Stimulated activated naive B cell treated with anti-CD40 and anti-IgM and Interleukin-4, amounts not matched to agents 10 μg/mL and 1 μg/mL and 100 μg/mL, for 72 hours (primary cell): ENCODE data around the gene CST5.

ENCODE experiments used
- ATAC-seq, 2 donors: fragments of 150-1000 bp; cut with Tn5 transposase; replicated peaks; 2 replicates each; pipeline ENCODE4 v1.10.0; 2021; ENCODE audit warnings: moderate library complexity in 1 of 2
- DNase-seq: peaks from one replicate; pipeline ENCODE4 v3.0.0; 2021
- H3K27ac Mint-ChIP-seq: one replicate; pipeline ENCODE4 v1.8.0; 2022; ENCODE audit warnings: mild to moderate bottlenecking, mixed read lengths
- H3K27me3 Mint-ChIP-seq, 2 donors: one replicate each; pipeline ENCODE4 v1.8.0; 2022; ENCODE audit warnings: mixed read lengths in 2 of 2
- H3K36me3 Mint-ChIP-seq, 2 donors: one replicate each; pipeline ENCODE4 v1.8.0; 2022; ENCODE audit warnings: mixed read lengths in 2 of 2, mild to moderate bottlenecking in 1 of 2
- H3K4me1 Mint-ChIP-seq, 2 donors: one replicate each; pipeline ENCODE4 v1.8.0; 2022; ENCODE audit warnings: mixed read lengths in 2 of 2, mild to moderate bottlenecking in 1 of 2
- H3K4me3 Mint-ChIP-seq, 2 donors: one replicate each; pipeline ENCODE4 v1.8.0; 2022; ENCODE audit warnings: mild to moderate bottlenecking in 2 of 2, mixed read lengths in 2 of 2, moderate library complexity in 1 of 2
- H3K9me3 Mint-ChIP-seq, 2 donors: one replicate each; pipeline ENCODE4 v1.8.0; 2022; ENCODE audit warnings: mixed read lengths in 2 of 2, mild to moderate bottlenecking in 1 of 2

Gene CST5, protein sequence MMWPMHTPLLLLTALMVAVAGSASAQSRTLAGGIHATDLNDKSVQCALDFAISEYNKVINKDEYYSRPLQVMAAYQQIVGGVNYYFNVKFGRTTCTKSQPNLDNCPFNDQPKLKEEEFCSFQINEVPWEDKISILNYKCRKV

DNA sequence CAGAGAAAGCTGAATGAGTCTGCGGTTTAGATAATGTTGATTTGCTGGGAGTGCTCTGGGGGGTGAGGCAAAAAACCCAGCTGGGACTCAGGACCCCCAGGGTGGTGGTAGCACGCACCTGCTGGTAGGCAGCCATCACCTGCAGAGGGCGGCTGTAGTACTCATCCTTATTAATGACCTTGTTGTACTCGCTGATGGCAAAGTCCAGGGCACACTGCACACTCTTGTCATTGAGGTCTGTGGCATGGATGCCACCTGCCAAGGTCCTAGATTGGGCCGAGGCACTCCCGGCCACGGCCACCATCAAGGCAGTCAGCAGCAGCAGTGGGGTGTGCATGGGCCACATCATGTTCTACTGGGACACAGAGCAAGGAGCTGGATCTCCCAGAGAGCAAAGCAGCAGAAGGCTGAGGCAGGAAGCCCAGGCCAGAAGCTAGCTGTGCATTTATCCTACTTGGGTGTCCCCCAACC, at the start of gene CST5:
TSS of gene CST5 (minus strand) at position 421 of the 471 bp plus-strand sequence. CDS start at position 349, 72 bp downstream.
- no peaks in the 10 kb centered on the region for H3K36me3 Mint-ChIP-seq
- no peak within 1 kb of the TSS for H3K27ac Mint-ChIP-seq

DNA sequence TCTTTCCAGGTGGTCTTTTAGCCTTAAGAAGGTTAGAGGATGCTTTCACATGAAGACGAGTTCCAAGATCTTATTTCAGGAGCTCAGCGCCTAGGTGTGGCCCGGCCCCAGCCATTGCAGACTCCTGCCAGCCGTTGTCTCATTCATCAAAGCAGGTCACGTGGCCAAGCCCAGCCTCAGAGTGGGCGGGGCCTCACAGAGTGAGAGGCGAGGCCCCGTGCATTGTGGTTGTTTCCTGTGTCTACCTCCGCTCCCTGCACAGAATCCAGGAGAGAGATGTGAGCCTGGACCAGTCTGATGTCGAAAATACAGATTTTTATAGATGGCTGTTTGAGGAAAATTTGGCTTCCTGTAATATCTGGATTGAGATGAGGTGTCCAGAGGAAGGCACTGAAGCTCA, 49.2 kb upstream of the CST5 start:
- ATAC-seq (no peak), DNase-seq (no peak)
- no peaks in the 10 kb centered on the region for H3K4me1 Mint-ChIP-seq

More for the DNA sequence above, at the start of gene CST5:
- no peak within 1 kb of the TSS for H3K4me3 Mint-ChIP-seq
- peaks cover 4 to 7% of the 10 kb centered on the region in 2 donors for H3K4me1 Mint-ChIP-seq
- no peak for ATAC-seq
- H3K9me3 Mint-ChIP-seq = no peaks in the 10 kb centered on the region
- no peaks in the 10 kb centered on the region for H3K27me3 Mint-ChIP-seq
- no peak for DNase-seq

DNA sequence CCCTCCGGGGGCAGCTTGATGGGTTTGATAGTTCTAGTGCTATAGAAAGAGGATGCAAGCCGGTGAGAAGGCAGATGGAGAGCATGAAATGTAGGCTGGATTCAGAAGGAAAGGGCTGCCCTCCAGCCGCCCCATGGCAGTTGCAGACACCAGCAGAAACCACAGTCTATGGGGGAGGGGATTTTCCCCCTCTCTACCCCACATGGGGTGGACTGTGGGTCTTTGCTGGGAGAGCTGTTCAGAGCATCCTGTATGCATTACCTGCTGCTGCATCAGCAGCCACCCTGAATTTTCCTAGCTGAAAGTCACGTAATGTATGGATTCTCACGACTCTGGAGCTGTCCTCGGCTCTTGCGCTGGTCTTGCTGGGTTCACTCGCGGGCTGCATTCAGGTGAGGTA, 48.8 kb upstream of the CST5 start:
- no peaks in the 10 kb centered on the region for H3K36me3 Mint-ChIP-seq

More for the DNA sequence above, 49.2 kb upstream of the CST5 start:
- no peak overlapping the region for H3K27ac Mint-ChIP-seq
- H3K27me3 Mint-ChIP-seq = peaks cover 10% of the 10 kb centered on the region in 2 donors
- peaks cover 3 to 7% of the 10 kb centered on the region in 2 donors for H3K9me3 Mint-ChIP-seq
- H3K4me3 Mint-ChIP-seq = no peak overlapping the region
- no peaks in the 10 kb centered on the region for H3K36me3 Mint-ChIP-seq

DNA sequence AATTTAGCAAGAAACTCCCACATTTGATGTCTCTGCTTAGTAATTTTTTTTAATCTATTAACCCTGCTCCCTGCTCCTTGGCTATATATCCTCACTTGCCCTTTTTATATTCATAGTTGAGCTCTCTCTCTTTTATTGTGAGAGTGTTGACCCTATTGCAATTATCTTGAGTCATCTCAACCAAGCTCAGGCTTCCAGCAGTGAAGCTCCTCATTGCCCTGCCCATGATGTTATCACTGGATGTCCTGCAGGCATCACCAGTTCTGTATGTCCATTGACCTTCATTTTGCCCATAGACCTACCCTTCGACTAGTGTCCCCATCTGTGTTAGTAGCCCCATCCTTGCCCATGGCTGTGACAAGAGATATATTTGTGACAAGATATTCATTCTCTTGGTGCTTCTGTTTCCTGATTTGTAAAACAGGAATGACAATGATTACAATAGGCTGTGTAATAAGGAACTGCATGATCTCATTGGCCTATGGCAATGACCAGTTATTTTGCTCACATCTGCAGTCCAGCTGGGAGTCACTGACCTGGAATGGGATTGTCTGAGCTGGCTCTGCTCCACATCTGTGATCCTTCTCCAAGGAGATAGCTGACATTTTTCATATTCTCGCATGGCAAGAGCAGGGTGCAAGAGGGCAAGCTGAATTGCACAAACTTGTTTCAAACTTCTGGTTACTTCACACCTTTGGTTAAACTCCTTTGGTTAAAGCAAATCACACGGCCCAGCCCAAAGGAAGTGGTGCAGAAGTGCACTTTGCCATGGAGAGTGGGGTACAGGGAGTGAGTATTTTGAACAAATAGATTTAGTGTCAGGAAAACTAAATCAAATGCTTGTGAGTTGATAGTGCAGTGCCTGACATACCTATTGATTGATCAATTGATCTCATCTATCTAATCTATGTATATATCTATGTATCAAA, 47.7 kb upstream of the CST5 start:
- no peak overlapping the region for H3K4me3 Mint-ChIP-seq
- ATAC-seq (no peak), DNase-seq (no peak)
- no peak overlapping the region for H3K27ac Mint-ChIP-seq
- peaks cover 10 to 14% of the 10 kb centered on the region in 2 donors for H3K27me3 Mint-ChIP-seq
- H3K9me3 Mint-ChIP-seq = peaks cover 3 to 7% of the 10 kb centered on the region in 2 donors
- H3K4me1 Mint-ChIP-seq = no peaks in the 10 kb centered on the region
- H3K36me3 Mint-ChIP-seq = no peaks in the 10 kb centered on the region

More for the DNA sequence above, 48.8 kb upstream of the CST5 start:
- Mint-ChIP-seq H3K9me3 (peaks cover 3 to 7% of the 10 kb centered on the region in 2 donors), H3K27me3 (peaks cover 10% of the 10 kb centered on the region in 2 donors), H3K27ac (no peak overlapping the region), H3K4me1 (no peaks in the 10 kb centered on the region), H3K4me3 (no peak overlapping the region)
- no peak for ATAC-seq
- no peak for DNase-seq

DNA sequence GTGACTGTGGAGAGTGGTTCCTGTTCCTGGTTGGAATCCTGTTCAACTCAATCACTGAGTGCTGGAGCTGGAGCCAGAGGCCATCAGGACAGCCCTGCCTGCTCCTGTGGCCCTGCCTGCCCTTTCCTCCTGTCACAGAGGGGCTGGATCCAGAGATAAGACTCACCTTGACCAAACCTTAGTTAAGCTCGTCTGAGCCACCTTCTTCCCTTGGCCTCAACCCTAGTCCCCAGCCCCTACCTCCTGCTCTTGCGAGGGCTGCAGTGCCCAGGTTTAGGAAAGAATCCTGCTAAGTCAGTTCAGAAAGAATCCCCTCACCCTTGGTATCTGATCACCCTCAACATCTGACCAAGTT, 47.0 kb upstream of the CST5 start:
- Mint-ChIP-seq H3K27me3 (peaks cover 10 to 14% of the 10 kb centered on the region in 2 donors), H3K4me1 (no peaks in the 10 kb centered on the region), H3K27ac (no peak overlapping the region), H3K36me3 (no peaks in the 10 kb centered on the region), H3K4me3 (no peak overlapping the region), H3K9me3 (peaks cover 3 to 7% of the 10 kb centered on the region in 2 donors)
- ATAC-seq (no peak), DNase-seq (no peak)

DNA sequence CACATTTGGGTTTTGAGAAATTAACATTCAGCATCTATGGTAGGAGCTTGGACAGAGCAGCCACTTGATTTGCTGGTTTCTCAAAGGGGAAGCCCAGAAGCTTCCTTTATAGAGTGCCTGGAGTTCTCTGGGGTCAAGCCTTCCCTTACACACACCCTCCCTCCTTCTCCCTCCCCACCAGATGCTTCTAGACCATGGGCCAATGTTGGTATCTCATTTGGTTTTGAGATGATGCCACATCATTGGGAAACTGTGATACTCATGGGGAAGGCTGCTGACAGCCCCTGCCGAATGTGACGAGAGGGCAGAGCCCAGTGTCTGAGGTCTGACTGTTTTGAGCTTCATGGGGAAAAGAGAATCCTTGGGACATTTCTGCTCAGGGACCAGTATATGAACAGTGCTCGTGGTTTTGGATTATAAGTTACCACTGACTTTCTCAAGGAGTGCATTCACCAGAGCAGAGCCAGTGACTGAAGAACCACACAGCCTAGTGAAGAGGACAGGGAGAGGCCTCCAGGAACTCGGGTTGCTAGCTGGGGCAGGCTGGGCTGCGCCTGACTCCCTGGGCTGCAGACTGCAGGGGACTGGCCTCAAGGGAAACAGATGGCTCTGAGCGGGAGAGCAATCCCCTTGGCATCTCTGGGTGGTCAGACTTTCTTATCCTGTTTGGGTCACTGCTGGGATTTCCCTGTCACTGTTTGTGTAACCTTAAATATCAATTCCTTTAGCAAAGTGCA, 46.4 kb upstream of the CST5 start:
- H3K36me3 Mint-ChIP-seq = no peaks in the 10 kb centered on the region
- no peak for DNase-seq
- no peak overlapping the region for H3K27ac Mint-ChIP-seq
- H3K9me3 Mint-ChIP-seq = peaks cover 3 to 7% of the 10 kb centered on the region in 2 donors
- no peaks in the 10 kb centered on the region for H3K4me1 Mint-ChIP-seq
- no peak overlapping the region for H3K4me3 Mint-ChIP-seq
- peaks cover 10 to 14% of the 10 kb centered on the region in 2 donors for H3K27me3 Mint-ChIP-seq
- ATAC-seq = no peak

DNA sequence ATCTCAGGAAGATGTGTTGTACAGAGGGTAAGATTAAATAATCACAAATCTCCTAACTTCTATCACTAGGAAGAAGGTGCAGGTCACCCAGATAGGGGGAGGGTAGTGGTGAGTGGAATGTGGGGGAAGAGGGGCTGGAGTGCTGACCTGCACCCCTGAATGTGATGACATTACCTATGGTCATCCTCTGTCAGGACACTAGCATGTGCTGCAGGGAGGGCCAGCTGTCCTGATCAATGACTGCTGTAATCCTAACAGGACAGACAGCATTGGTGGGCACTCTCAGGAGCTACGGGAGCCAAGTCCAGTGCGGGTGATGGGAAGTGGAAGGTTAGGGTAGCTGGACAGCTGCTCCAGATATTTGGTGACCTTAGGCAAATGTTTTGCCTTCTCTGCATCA, 45.2 kb upstream of the CST5 start:
- ATAC-seq (no peak), DNase-seq (no peak)
- Mint-ChIP-seq H3K9me3 (no peaks in the 10 kb centered on the region), H3K4me3 (no peak overlapping the region), H3K36me3 (no peaks in the 10 kb centered on the region), H3K4me1 (no peaks in the 10 kb centered on the region), H3K27me3 (peaks cover under 1 to 9% of the 10 kb centered on the region in 2 donors), H3K27ac (no peak overlapping the region)

DNA sequence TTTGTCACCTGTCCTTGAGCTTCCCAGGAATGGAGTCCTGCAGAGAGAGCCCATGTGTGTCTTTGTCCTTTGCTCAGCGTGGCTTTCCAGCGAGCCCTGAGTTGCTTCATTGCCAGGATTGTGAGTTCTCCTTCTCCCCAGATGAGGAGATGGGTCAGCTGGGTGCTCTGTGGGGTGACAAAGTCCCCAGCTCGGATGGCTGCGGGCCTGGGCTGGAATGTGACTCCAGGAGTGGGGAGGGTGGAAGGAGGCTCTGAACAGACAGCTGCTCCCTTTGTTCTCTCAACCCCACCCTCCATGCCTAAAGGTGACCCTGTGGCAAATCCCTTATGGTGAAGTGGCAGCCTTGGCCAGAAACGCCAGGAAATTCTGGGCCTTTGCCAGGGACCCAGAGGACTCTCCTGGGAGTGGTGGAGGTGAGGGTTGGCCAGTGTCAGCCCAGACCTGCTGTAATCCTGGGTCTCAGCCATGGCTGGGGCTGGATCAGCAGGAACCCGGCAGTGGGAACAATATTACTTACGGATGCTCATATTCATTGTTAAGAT, 44.4 kb upstream of the CST5 start:
- peaks cover 0 to 9% of the 10 kb centered on the region in 2 donors for H3K27me3 Mint-ChIP-seq
- no peaks in the 10 kb centered on the region for H3K4me1 Mint-ChIP-seq
- ATAC-seq (no peak), DNase-seq (no peak)
- H3K4me3 Mint-ChIP-seq = no peak overlapping the region
- no peak overlapping the region for H3K27ac Mint-ChIP-seq
- no peaks in the 10 kb centered on the region for H3K9me3 Mint-ChIP-seq
- no peaks in the 10 kb centered on the region for H3K36me3 Mint-ChIP-seq

DNA sequence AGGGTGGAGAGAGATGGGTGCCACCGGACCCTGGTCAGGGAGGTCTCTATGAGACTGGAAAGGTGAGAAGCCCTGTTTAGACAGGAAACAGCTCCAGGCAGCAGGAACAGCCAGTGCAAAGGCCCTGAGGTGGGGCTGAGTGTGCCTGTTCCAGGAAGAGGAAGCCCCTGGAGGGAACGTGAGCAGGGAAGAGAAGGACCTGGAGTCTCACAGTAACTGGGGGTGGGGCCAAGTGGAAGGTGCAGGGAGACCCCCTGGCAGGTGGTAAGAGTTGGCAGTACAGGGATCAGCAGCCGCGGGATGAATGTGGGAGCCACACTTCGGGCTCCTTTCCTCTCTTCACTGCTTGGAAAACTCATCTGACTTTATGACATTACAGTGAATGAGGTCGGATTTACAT, 43.8 kb upstream of the CST5 start:
- H3K27ac Mint-ChIP-seq = no peak overlapping the region
- ATAC-seq = no peak

DNA sequence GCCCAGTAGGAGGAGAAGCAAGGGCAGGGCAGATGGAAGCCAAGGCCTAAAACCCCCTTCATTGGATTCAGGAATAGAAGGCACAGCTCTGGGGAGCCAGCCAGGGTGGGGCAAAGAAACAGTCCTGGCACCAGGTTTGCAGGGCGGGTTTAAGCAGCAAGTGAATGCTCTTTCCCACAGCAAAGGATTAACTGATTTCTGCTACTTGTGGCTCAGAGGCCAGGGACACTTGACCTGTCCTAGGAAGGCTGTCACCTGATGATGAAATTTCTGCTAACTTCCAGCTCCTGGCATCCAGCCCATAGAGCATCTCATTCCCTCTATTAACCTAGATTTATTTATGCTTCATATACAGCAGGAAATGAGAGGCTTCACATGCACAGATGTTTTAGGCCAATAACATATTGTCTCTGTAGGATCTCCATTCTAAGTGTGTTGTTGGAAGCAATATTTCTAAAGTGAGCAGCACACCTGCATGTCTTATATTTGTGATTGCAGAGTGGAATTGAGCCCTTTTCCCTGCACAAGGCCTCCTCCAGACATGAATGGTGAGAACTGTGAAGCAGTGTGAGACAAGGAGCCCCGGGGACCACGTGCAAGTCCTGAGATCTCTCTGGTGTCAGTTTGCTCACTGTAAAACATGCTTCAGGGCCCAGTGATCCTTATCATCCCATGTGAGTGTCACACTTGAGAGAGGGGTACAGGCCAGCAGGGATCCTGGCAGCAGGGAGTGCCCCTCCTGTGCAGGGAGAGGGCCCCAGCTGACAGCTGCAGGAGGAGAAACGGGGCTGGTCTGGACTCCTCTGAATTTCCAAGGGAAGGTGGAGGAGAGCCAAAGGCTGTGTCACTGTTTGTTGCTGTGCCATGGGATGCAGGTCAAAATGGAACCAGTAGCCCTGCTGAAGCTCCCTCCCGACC, 41.1 kb upstream of the CST5 start:
- H3K36me3 Mint-ChIP-seq = no peaks in the 10 kb centered on the region
- no peak for DNase-seq
- no peak for ATAC-seq
- H3K9me3 Mint-ChIP-seq = no peaks in the 10 kb centered on the region
- H3K27ac Mint-ChIP-seq = peak overlapping the region; percentile 38
- no peaks in the 10 kb centered on the region for H3K4me1 Mint-ChIP-seq
- peaks cover 0 to 4% of the 10 kb centered on the region in 2 donors for H3K27me3 Mint-ChIP-seq
- no peak overlapping the region for H3K4me3 Mint-ChIP-seq

More for the DNA sequence above, 43.8 kb upstream of the CST5 start:
- Mint-ChIP-seq H3K27me3 (peaks cover 0 to 9% of the 10 kb centered on the region in 2 donors), H3K36me3 (no peaks in the 10 kb centered on the region), H3K4me1 (no peaks in the 10 kb centered on the region), H3K4me3 (no peak overlapping the region), H3K9me3 (no peaks in the 10 kb centered on the region)
- DNase-seq = no peak

DNA sequence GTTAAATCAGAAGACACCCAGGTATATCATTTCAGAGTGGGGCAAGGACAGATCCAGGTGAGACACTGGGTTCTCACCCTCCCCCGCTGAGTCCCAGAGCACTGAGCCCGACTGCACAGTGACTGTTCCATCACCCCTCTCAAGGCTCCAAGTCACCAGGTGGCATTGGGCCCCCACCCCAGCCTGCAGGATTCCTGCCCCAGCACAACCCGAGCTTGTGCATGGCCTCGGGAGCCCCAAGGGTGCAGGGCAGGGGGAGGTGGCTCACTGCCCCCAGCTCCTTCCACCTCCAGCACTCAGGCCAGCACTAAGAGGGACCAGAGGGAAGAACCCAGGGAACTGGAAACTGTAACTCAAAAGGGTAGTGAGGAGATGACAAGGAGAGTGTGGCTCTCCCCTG, 39.3 kb upstream of the CST5 start:
- DNase-seq (no peak), ATAC-seq (no peak)
- no peaks in the 10 kb centered on the region for H3K36me3 Mint-ChIP-seq
- no peak overlapping the region for H3K27ac Mint-ChIP-seq
- no peak overlapping the region for H3K4me3 Mint-ChIP-seq
- H3K9me3 Mint-ChIP-seq = no peaks in the 10 kb centered on the region
- peaks cover 0 to 4% of the 10 kb centered on the region in 2 donors for H3K27me3 Mint-ChIP-seq
- no peaks in the 10 kb centered on the region for H3K4me1 Mint-ChIP-seq

DNA sequence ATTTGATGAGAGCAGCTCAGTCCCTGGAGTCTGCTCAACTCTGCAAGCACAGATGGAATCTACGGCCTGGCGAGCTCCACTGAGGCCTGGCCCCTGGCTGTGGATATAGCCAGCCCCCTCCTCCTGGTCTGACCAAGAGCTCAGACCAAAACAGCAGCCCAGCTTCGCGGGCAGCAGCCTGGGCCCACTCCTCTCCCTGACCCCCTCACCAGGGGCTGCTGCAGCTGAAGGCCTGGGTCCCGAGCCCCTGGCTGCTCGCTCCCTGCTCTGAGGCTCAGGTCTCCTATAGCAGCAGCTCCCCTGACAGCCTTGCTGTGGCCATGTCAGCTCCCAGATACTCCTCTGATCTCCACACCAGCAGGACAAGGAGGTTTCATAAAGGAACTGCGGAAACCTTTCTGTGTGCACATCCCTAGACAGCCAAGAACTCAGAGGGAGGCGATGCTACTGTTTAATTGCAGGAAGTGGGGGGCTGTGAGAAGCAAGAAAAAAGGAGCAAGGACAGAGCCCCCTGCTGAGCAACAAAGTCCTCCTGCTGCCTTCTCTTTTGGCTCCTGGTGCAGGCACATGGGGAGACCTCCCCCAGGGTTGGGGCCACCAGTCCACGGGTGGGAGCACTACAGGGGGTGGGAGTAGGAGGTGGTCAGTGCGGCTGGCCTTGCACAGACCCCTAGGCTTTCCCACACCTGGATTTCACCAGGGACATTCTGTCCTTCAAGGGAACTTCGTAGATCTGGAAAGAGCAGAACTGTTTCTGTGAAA, 38.7 kb upstream of the CST5 start:
- ATAC-seq (no peak), DNase-seq (no peak)
- Mint-ChIP-seq H3K9me3 (no peaks in the 10 kb centered on the region), H3K27ac (no peak overlapping the region), H3K4me3 (no peak overlapping the region), H3K36me3 (no peaks in the 10 kb centered on the region), H3K4me1 (no peaks in the 10 kb centered on the region), H3K27me3 (peaks cover 0 to 7% of the 10 kb centered on the region in 2 donors)
